Epithelial cell of prostate (primary cell): ENCODE data around the gene IKBIP.
"Not testable (repeated sequence)": the region's sequence is repeated elsewhere in the genome, so short reads cannot be mapped to it uniquely, and the experiment has no call there.

Experiments used
- DNase-seq: peaks from one replicate; pipeline ENCODE4 v3.0.0-alpha.2; 2011; ENCODE audit warnings: low read depth, low spot score
- H3K27ac ChIP-seq: fragments of 450-650 bp; 2 replicates; pipeline ENCODE4 v1.5.1; 2017; ENCODE audit warnings: mild to moderate bottlenecking

The IKBIP gene

GRCh38 chr12:98579347-98579746, 65.2 kb downstream of the IKBIP start:
- DNase-seq = no peak

GRCh38 chr12:98578821-98579220, 65.8 kb downstream of the IKBIP start:
- peak; percentile 14 for DNase-seq
- no peak overlapping the region for H3K27ac ChIP-seq

More at GRCh38 chr12:98579347-98579746, 65.2 kb downstream of the IKBIP start:
- H3K27ac ChIP-seq = no peak overlapping the region

- no peak for DNase-seq
- H3K27ac ChIP-seq = no peak overlapping the region
Observed at GRCh38 chr12:98578392-98578791, 66.2 kb downstream of the IKBIP start.

GRCh38 chr12:98576795-98577194, 67.8 kb downstream of the IKBIP start:
- H3K27ac ChIP-seq, DNase-seq: not testable (repeated sequence)

- DNase-seq = no peak
- peak overlapping the region; percentile 17 for H3K27ac ChIP-seq
Observed at GRCh38 chr12:98575013-98575412, 69.6 kb downstream of the IKBIP start.
